SKM-1 treated with dmso at 0.1 percent for 144 hours (cell line): ENCODE results near the gene CHD5.
"Not testable (repeated sequence)": the region's sequence is repeated elsewhere in the genome, so short reads cannot be mapped to it uniquely, and the experiment has no call there.

Experiments
- DNase-seq: peaks from one replicate; lab custom pipeline; 2025; ENCODE audit not compliant: unreplicated experiment; lab: John Stamatoyannopoulos, UW

The CHD5 gene

GRCh38 chr1:6180268-6180706, at the start of gene CHD5:
Gene CHD5, minus strand, starts transcription at chr1:6180321. Its CDS starts 298 bp downstream, at chr1:6180023.
- no peak for DNase-seq

GRCh38 chr1:6225651-6226050, 45.5 kb upstream of the CHD5 start:
- DNase-seq: no peak

DNA sequence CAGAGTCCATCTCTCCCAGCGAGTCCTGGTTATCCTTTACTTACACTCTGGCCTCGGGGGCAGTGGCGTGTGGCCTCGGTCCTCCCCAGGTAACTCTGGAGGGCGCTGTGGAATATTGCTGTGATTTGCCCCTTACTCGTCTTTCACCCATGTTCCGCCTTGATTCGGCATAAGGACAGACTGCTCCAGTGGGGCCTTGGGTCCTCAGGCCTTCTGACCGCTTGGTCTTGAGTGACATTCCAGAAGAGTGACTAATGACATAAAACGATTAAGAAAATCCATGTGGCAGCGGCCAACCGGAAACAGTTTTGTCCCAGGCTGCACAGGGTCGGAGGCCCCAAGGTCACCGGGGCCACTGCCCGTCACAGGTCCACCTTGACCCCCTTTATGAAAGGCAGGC, 44.6 kb upstream of the CHD5 start:
- no peak for DNase-seq

DNA sequence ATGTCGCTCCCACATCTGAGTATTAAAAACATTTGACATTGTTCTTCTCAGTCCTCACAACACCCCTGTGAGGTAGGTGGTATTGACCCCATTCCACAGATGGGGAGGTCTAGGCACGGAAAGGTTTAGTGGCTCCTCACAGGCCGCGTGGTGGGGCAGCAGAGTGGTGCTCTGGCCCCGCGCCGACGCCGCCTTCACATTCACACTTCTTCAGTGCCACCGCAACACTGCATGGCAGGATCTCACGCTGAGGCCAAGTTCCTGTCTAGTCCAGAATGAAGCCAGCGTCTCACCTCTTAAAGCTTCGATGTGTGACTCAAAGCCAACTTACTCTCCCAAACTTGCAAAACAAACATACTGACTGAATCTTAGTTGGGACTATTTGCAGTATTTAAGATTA, 43.5 kb upstream of the CHD5 start:
- DNase-seq: no peak

DNA sequence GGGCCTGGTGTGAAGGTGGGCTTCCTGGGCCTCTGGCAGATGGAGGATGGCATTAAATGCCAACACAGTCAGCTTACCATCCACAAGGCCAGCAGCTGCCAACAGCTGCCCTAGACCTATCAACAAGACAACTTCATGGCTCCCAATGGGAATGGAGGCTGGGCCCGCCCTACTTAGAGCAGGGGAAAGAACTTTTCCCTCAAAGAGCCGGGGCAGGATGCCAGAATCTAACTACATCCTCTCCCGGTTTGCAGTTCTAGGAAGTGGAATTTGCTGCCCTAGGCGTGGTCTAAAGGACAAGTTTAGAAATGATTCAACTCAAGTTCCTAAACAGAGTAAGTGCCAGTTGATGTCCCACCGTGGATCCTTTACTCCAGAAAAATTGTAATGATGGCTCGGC, 42.5 kb upstream of the CHD5 start:
- DNase-seq: no peak

GRCh38 chr1:6221210-6221784, 41.2 kb upstream of the CHD5 start:
- DNase-seq: no peak

GRCh38 chr1:6220236-6220635, 40.1 kb upstream of the CHD5 start:
- DNase-seq: no peak

GRCh38 chr1:6219641-6220040, 39.5 kb upstream of the CHD5 start:
- not testable (repeated sequence) for DNase-seq

- no peak for DNase-seq
Measured at GRCh38 chr1:6218375-6219164, 38.4 kb upstream of the CHD5 start.

- DNase-seq: peak; percentile 18
Measured at GRCh38 chr1:6212193-6212959, 32.3 kb upstream of the CHD5 start.

- no peak for DNase-seq
Measured at GRCh38 chr1:6211731-6212130, 31.6 kb upstream of the CHD5 start.

DNA sequence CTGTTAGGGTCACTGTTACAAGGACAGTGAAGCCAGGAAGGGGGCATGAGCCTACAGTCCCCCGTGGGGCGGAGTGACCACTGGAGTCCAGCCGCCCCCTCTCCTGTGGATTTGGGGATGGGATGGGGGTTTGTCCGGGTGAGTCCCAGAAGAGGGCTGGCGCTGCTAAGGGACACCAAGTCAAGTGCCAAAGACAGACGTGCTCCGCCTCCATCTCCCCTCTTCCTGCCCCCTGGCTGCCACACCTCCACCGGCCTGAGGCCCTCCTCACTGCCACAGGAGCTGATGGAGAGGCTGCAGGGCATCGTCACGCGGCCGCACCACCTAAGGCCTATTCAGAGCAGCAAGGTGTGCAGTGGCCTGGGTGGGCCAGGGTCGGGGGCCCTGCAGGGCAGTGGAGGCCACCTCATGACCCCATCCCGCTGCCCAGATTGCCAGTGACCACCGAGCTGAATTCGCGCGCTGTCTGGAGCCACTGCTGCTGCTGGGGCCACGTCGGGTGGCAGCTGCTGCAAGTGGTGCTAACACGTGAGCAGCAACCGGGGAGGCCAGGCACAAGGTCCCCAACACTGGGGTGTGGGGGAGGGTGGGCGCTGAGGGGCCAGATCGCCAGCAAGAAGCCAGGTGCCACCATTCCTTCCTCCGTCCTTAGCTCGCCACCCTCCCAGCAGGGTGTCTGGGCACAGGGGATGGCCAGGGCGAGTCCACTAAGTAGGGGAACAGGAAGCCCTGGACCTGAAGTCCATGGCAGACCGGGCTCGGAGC, 30.7 kb upstream of the CHD5 start:
- DNase-seq: no peak

GRCh38 chr1:6209661-6210580, 29.8 kb upstream of the CHD5 start:
- DNase-seq: peak; percentile 68

DNA sequence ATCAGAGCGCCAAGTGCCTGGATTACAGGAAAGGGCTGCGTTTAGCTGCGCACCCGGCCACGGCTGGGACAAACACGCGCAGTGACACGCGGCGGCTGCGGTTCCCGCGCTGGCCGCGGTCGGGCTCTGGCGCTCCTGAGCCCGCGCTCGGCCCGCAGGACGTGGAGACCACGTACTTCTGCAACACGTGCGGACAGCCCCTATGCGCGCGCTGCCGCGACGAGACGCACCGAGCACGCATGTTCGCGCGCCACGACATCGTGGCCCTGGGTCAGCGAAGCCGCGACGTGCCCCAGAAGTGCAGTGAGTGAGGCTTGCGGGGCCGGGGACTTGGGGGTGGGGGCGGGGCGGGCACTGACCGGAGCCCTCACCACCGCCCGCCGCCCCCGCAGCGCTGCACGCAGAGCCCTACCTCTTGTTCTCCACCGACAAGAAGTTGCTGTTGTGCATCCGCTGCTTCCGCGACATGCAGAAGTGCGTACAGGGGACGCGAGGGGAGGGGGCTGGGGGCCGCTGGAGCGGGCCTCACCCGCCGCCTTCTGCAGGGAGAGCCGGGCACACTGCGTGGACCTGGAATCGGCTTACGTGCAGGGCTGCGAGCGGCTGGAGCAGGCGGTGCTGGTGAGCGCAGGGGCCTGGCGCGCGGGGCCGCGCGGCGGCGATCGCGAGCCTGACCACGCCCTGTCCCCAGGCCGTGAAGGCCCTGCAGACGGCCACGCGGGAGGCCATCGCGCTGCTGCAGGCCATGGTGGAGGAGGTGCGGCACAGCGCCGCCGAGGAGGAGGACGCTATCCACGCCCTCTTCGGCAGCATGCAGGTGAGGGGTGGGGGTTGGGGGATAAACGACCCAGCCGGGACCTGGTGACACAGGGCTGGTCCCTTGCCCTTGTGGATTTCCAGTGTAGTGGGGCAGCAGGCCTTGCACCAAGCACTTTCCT, 28.9 kb upstream of the CHD5 start:
- peak; percentile 34 for DNase-seq

- no peak for DNase-seq
Measured at GRCh38 chr1:6207921-6208320, 27.8 kb upstream of the CHD5 start.

GRCh38 chr1:6207075-6207885, 27.2 kb upstream of the CHD5 start:
- DNase-seq: no peak

- no peak for DNase-seq
Measured at GRCh38 chr1:6206520-6206855, 26.4 kb upstream of the CHD5 start.

DNA sequence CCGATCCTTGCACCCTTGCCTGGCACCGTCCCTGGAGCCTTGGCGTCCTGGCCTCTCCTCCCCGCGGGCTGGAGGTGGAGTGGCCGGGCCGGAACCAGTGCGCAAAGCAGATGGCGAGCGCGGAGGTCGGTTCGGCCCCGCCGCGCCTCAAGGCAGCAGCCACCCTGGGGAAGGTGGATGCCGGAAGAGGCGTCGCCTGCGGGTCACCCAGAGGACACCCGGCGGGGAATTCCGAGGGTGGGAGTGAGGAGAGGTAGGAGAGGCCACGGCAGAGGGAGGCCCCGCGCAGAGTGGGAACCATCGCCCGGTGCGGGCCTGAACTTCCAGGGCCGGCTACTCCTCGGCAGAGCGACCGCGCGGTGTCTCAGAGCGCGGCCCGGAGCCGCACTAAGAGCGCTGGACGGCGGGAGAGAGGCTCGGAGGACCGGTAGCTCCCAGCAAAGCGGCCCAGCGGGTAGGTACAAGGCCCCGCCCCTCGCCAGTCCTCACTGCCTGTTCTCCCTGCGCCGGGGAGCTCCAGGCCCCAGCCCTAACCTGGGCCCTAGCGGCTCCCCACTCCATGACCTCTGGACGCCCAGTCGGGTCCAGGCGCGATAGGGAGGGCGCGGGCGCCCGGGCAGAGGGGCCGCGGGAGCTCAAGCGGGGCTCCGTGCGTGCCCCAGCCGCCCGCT, 25.9 kb upstream of the CHD5 start, which contains the start of gene RNF207:
Gene RNF207 (plus strand): TSS at position 271 of the 671 bp plus-strand sequence. CDS start 417 bp downstream, outside the sequence.
- no peak for DNase-seq
